Activated CD8-positive, alpha-beta memory T cell treated with anti-CD3 and anti-CD28 coated beads, Interleukin-2, amount 50 U/mL, for 1 hour (primary cell): ENCODE measurements around the gene CNP.
"Not testable (repeated sequence)": the region's sequence is repeated elsewhere in the genome, so short reads cannot be mapped to it uniquely, and the experiment has no call there.

ENCODE experiments used
- DNase-seq: peaks from one replicate; pipeline ENCODE4 v3.0.0-alpha.2; 2020; ENCODE audit errors: extremely low read depth

The CNP gene

DNA sequence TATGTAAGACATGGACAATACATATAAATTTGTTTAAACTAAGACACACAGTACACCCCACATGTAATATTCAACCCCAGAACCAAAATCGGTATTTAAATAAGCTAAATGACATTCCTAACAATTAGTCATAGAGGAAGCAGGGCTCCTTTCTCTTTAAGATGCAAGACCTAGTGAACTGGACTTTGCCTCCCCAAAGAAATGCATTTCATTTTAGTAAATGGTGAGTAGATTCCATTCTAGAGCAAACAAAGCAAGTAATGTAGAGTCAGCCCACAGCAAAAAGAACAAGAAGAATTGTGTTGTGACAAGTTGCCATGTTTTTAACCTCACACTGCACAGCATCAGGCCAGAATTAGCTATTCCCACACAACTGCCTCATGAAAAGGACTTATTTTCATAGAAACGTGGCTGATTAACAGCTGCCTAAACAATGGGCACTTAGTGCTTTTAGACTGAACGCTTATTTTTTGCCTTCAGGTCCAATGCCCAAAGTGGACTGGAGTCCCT is 36.3 kb downstream of the CNP start:
- no peak for DNase-seq

DNA sequence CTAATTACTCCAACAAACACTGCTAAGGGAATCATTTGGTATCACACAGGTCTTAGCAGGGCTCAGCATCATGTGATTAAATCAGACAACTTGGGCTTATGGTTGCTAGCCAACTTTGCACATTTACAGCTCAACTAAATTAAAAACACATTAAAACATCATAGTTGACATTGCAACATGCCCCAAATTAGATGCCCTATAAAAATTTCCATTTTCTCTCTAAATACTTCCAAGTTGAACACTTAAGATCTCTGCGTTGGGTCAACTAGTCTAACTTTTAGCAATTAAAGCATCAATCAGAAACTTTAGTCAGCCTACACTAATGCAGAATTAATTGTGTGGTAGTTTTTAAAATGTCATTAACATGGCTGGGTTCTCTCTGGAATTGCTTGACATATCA is 38.6 kb downstream of the CNP start:
- no peak for DNase-seq

DNA sequence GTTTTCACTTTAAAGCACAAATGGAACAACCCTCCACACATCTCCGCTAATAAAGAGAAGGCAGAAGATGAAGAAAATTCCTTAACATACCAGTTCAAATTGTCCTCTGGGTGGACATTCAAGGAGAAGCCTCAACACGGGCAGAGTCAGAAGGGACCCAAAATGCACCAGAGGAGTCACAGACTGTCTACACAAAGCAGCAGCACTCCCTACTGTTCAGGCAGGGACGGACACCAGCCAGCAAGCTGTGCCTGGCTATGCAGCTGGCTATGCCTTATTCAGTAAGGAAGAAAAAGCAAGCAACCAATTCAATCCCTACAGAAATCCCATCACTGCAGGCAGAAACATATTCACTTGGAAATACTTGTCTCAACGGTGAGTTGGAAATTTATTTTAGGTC is 42.6 kb downstream of the CNP start:
- DNase-seq: no peak

DNA sequence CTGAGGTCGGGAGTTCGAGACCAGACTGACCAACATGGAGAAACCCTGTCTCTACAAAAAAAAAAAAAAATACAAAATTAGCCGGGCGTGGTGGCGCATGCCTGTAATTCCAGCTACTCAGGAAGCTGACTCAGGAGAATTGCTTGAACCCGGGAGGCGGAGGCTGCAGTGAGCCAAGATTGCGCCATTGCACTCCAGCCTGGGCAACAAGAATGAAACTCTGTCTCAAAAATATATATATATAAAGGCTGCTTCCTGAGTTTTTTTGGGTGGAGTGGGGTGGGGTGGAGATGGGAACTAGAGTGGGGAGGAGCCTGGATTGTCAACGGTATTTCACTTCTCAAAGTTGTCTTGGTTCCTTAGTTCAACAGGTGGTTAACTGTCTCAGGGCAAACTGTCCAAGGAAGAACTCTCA is 43.7 kb downstream of the CNP start:
- DNase-seq: not testable (repeated sequence)

DNA sequence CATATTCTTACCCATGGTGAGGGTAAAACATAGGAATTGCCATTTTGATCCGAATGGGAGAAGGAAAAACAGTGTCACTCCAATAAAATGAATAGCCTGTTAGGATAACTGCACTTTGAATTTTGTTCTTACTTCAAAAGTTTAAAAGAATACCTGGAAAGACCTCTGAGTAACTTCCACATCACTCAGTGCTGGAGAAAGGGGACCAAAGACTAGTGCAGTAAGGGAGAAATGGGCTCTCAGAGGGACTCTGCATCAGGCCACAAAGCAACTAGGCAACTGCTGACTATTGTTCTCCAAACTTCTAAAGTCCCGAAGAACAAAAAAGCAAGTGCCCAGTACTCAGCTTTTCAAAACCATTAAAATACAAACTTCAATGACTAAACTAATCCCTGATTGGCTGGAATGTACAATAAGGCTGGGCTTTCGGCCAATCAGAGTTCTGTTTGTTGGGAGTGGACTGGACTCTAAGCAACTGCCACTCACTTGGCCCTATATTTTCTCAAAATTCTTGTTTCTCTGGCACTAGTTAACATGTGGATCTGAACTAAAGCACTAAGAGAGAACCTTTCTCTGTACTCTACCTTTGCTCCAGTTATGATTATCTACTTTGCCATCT is 44.4 kb downstream of the CNP start:
- DNase-seq: no peak

DNA sequence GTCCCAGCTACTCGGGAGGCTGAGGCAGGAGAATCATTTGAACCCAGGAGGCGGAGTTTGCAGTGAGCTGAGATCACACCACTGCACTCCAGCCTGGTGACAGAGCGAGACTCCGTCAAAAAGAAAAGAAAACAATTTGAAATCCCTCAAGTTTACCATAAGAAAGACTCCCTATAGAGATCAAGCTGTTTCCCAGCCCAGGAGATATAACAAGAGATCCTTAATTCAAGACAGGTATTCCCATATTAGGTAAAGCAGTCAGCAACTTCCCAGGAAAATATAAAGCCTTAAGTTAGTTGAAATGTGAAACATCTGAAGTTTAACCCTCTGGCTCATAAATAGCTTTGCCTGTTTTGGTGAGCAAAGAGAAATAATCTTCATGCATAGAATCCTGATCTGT is 45.8 kb downstream of the CNP start:
- not testable (repeated sequence) for DNase-seq

DNA sequence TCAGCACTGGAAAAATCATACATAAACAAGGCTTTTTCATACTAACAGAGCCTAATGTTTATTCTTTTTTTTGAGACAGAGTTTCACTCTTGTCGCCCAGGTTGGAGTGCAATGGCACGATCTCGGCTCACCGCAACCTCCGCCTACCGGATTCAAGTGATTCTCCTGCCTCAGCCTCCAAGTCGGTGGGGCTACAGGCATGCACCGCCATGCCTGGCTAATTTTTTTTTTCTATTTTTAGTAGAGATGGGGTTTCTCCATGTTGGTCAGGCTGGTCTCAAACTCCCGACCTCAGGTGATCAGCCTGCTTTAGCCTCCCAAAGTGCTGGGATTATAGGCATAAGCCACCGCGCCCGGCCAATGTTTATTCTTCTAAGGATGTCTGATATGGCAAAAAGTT is 47.1 kb downstream of the CNP start:
- not testable (repeated sequence) for DNase-seq

DNA sequence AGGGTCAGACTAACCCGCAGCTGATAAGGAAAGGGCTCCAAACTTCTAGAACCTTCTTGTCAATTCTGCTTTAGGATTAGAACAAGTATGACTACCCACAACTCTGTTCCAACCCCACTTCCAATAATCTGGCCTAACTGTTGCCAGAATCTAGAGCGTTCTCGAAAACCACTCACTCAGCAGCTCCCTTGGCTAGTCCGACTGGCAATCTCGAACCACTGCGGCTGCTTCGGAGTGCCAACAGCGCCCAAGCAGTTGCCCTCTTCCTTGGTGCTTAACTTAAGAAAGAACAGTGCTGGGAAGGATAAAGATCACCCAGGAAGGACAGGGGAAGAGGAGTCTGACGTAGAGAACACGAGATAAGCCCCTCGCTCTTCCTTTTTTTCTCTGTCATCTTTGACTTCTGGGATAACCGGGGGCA is 49.8 kb downstream of the CNP start:
- DNase-seq: no peak

DNA sequence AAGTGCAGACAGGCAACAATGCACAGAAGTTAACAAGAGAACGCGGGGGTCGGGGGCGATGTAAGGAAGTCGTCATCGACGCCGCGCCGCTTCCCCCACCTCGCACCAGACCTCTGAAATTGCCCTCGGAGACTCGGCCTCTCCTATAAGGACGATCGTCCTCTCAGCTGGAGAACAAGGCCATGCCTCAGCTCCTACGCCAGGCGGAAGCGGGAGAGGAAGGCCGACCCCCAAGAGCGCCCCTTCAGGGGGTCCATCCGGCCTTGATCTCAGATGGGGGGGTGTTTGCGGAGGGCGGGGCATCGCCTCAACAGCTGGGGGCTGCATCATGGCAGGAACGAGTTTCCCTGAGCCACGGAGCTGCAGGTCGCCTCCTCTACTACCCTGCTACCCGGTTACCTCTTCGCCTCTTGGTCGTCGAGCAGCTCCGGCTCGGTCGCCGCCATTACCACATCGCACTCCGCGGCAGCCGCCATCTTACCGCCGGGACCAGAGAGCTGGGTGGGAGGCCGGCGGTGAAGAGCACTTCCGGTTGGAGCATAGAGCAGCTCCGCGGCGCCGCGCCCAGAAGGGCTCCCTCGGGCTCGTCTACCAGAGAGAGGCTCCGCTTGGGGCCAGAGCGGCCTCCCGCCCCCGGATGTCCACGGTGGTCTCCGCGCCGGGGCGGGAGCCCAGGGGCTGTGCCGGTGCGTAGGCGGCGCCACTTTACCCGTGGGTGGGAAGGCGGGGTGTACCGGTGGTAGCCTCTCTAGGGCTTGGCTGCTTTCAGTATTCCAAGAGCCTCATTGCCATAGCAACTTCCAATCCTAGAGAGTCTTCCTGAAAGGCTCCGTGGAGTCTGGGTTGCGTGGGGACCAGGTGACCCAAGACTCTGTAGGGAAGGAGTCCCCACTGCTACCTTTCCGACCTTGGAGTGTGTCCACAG is 50.6 kb downstream of the CNP start, which contains the start of gene DNAJC7:
Gene DNAJC7 (minus strand): TSS at position 499 of the 925 bp plus-strand sequence. CDS start 23 bp downstream, at position 476.
- peak; percentile 66 for DNase-seq

DNA sequence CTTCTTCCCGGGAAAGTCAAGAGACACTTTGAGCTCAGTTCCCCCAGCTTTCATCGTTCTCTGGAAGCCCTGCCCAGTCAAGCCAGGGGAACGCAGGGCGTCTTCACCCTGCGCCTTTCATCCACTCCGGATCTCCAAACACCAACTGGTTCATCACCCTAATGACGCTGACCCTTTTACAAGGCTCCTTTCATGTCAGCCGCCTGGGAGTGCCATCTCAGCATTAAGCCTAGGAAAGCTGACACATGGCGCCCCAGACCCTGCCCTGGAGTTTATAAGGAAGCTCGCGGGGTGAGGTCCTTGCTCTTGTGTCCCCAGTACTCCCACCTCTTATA is 51.2 kb downstream of the CNP start:
- DNase-seq: no peak

DNA sequence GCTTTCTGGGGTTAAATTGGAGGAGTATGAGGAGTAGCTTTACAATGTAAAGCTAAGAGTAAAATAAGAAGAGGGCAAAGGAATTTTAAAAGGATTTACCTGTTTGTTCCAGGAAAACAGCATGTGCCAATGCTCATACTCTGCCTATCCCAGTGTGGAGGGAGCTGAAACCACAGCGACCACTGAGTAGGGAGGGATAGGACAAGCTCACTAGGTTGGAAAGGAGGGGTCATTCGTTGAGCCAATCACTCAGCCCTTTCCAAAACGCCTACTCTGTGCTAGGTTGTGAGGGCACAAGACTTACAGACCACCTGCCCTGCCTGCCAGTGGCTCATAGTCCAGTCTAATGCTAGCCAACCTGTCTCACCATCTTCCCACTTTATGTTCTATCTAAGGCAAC is 51.7 kb downstream of the CNP start:
- DNase-seq: no peak

DNA sequence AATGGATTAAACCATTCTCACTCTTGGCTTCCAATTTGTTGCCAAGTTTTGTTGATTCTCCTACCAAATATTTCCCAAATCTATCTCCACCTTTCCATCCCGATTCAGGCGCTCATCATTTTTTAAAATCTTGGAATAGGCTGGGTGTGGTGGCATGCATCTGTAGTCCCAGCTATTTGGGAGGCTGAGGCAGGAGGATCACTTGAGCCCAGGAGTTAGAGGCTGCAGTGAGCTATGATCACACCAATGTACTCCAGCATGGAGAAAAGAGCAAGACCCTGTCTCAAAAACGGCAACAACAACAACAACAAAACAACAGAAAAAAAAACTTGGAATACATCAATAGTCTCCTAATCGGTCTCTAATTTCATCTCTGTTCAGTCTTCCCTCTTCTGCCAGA is 52.4 kb downstream of the CNP start:
- DNase-seq: no peak

DNA sequence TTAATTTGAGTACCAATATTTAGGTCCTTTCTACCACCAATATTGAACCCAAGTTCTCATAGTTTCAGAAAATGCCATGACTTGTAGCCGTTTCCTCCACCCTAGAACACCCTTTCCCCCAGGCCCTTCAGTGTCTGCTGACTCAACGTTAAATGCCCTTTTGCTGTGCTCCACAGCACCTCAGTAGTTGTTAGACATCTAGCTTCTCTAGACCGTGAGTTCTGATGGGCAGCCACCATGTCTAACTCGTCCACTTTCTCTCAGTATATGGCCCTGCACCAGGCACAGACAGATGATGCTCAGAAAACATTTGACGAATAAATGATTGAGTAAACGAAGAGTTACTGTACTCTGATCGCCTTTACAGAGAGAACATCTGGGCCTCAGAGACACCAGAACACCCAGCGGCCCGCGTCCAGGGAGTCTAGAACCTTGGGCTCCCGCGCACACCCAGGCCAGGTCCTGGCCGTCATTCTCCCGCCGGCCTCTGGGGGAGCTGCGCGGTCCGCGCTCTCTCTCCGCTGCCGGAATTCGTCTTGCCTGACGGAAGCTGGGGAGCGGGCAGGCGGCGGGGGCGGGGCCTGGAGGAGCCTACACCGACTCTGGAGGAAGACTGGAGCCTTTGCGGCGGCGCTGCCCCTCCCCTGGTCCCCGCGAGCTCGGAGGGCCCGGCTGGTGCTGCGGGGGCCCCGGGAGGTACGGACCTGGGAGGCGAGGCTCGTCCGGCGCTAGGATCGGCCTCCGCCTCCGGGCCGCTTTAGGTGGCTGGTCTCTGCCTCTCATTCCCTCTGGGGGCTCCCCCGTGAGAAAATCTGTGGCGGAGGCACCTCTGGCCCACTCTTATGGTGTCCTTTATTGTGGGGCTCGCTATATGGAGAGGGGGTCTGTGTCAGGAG is 53.2 kb downstream of the CNP start, which contains the start of gene NKIRAS2:
Gene NKIRAS2 (plus strand): TSS at position 582 of the 896 bp plus-strand sequence. CDS start 1,488 bp downstream, outside the sequence.
- peak; percentile 76 for DNase-seq

DNA sequence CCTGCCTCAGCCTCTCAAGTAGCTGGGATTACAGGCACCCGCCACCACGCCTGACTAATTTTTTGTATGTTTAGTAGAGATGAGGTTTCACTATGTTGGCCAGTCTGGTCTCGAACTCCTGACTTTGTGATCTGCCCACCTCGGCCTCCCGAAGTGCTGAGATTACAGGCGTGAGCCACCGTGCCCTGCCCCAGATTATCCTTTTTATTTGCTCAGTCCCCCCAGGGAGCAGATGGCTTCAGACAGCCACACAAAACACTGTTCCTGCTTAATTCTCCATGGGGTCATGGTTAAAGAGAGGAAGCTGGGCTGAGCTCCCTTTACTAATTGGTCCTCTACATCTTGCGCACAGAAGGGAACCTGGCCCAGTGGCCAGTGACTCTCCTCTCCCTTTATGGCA is 54.2 kb downstream of the CNP start:
- not testable (repeated sequence) for DNase-seq

DNA sequence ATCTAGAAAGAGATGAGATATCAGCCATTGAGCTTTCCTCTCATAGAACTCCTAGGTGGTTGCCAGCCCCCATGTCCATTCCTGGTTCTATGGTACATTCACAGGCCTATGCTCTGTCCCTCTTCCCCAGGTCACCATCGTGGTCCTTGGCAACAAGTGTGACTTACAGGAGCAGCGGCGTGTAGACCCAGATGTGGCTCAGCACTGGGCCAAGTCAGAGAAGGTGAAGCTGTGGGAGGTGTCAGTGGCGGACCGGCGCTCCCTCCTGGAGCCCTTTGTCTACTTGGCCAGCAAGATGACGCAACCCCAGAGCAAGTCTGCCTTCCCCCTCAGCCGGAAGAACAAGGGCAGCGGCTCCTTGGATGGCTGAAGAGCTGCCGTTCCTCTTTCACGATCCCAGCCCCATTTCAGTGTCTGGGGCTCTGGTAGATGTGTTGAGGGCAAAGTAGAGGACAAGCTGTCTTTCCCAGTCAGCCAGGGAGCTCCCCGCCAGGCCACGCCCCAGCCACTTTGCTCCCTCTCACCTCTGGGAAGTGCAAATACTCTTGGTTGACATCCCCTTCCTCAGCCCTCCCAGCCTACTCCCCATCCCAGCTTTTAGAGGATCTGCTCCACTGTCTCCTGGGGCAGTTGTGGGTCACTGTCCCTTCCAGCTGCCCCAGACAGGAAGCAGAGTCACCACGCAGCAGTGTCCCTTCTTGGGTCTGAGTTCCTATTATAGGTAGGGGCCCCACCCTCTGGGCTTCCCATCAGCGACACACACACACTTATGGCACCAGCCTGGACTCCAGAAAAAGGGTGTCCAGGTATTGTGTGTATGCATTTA is 57.1 kb downstream of the CNP start:
- DNase-seq: no peak

DNA sequence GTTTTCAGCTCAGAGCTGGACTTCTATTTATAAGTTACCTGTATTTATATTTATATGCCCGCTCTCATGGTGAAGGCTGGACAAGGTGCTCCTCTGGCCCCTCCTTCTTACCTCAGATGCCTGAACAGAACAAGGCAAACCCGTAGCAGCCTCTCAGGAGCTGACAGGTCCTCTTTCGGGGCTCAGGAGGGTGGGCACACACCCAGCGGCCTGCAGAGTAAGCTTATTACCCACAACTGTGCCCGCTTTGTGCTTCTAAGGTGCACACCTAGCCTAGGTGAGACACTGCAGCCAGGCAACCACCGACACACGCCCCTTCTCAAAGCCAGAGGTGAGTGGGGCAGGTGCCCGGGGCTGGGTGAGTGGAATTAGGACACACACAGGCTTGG is 58.6 kb downstream of the CNP start:
- no peak for DNase-seq

DNA sequence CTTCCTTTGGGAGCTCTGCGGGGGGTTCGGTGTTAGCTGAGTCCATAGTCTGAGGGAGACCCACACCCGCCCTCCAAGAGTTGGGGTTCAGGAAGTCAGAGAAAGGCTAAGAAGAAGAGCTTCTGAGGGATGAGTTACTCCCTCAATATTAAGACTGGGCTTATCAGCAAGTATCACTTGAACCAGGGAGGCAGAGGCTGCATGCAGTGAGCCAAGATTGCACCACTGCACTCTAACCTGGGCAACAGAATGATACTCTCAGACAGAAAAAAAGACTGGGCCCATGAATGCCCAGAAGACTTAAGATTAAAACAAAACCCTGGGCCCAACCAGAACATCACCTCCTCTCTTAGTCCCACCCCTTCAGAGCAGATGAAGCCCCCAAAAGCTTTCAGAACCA is 59.3 kb downstream of the CNP start:
- no peak for DNase-seq

DNA sequence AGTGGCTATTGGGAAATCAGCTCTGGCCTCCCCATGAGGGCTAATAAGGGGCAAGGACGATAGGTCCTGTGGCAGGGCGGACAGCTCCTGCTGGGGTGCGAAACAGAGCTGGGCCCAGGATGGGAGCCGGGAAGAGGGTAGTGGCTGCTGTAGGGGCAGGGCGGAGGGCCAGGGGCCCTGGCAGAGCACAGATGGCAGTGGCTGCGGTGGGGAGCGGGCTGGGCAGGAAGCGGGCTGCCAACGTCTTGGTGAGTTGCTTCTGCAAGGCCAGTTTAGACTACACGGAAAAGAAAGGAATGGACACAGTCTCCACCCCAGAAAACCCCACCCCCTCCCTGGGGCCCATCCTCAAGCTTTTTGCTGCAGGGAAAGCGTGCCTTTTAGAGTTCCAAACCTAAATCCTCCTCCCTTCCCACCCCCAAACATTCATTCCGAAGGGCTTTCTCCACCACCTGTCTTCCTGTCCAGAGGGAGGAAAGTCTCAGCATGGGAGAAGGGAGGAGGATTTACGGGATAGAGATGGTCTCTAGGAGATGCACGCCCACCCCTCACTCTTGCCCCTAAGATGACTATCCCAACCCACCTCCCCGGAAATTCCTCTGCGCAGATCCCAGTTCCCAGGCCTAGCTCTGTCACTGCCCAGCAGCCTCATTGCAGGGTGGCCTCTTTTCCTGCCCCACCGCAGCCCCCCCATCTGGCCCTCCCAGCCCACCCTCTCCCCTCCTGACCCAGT is 60.4 kb downstream of the CNP start:
- DNase-seq: no peak
